CD4-positive, alpha-beta T cell treated with Interleukin-15 for 1 hour (primary cell): Measurements from ENCODE around the gene ECE2.

Source experiments
- DNase-seq: peaks from one replicate; pipeline ENCODE4 v3.0.0-alpha.2; 2020

Gene ECE2

DNA sequence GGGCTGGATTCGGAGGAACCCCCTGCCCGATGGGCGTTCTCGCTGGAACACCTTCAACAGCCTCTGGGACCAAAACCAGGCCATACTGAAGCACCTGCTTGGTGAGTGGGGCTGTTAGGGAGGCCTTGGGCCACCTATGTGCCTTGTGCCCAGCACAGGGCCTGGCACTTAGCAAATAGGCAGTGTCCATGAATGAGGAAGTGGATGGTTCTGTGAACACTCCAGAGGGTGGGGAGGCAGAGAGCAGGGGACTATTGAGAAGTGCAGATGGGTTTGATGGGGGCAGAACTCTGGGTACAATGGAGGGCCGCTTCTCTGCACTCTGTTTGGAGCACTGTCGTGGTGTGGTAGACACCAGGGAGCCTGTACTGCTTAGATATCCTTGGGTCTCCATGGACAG lies 1.5 kb downstream of the ECE2 start:
- DNase-seq = no peak

GRCh38 chr3:184282941-184283340 lies 7.1 kb downstream of the ECE2 start:
- no peak for DNase-seq

- no peak for DNase-seq
Observed at GRCh38 chr3:184283681-184284080, 7.9 kb downstream of the ECE2 start.

GRCh38 chr3:184284696-184285095 lies 8.9 kb downstream of the ECE2 start:
- DNase-seq = no peak

DNA sequence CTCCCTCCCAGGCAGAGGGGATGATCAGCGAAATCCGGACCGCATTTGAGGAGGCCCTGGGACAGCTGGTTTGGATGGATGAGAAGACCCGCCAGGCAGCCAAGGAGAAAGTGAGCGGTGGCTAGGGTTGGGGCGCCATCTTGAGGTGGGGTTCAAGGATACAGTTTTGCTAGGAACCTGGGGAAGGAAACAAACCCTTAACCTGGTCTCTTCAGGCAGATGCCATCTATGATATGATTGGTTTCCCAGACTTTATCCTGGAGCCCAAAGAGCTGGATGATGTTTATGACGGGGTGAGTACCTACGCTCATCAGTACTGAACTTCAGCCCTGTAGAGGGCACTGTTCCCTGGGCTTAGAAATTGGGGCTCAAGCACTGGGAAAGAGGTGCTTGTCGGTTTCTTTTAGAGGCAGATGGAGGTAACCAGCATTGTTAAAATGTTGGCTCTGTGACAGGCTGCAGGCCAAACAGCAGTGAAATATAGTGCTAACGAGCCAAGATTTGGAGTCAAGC lies 13.7 kb downstream of the ECE2 start:
- DNase-seq = peak; percentile 34

GRCh38 chr3:184290331-184290730 lies 14.5 kb downstream of the ECE2 start:
- no peak for DNase-seq

DNA sequence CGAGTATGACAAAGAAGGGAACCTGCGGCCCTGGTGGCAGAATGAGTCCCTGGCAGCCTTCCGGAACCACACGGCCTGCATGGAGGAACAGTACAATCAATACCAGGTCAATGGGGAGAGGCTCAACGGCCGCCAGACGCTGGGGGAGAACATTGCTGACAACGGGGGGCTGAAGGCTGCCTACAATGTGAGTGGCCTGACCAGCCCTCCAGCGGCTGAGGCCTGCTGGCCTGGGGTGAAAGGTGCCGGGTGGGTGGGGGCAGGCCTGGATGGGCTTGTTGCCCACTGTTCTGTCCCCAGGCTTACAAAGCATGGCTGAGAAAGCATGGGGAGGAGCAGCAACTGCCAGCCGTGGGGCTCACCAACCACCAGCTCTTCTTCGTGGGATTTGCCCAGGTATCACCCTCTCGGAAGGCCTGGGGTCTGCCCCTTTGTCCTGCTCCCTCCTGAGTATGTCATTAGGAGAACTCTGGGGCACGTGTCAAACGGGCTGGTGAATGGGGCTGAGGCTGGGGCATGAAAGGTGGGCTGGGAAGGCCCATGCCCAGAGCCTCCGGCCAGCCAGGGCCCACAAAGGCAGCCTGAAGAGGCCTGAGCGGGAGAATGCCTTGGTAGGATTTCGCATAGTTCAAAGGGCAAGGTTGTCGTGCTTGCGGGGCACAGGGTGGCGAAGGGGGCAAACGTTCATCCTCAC lies 15.4 kb downstream of the ECE2 start:
- no peak for DNase-seq

DNA sequence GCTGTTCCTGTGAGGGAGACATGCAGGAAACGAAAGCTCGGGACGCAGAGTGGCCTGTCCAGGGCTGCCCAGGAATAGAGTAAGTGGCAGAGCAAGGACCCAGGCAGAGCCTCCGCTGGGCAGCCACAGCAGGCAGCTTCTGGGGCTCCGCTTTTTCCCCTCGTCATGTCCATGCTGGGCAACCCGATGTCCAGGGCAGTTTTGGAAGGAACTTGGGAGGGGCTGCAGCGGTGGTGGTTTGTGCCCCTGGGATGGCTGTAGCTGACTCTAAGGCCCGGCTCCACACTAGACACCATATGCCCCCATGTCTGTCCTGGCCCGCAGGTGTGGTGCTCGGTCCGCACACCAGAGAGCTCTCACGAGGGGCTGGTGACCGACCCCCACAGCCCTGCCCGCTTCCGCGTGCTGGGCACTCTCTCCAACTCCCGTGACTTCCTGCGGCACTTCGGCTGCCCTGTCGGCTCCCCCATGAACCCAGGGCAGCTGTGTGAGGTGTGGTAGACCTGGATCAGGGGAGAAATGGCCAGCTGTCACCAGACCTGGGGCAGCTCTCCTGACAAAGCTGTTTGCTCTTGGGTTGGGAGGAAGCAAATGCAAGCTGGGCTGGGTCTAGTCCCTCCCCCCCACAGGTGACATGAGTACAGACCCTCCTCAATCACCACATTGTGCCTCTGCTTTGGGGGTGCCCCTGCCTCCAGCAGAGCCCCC lies 16.1 kb downstream of the ECE2 start:
- no peak for DNase-seq

DNA sequence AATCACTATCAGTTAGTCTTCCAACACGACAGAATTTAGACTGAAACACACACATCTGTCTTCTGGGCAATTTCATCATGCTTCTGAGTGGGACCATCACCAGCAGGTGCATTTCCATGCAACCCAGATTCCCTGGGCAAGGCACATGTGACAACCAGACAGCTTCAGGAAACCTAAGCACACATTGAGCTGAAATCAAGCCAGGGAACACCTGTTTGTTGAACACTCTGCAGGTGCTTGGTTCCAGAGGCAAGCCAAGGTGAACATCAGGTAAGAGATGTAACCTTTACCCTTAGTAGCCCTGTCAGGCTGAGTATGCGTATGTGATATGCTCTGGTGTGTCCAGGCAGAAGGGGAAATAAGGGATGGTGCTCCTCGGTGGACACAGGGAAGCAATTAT lies 19.9 kb downstream of the ECE2 start:
- DNase-seq = no peak

GRCh38 chr3:184296616-184297015 lies 20.8 kb downstream of the ECE2 start:
- no peak for DNase-seq

GRCh38 chr3:184298759-184299487 lies 23.1 kb downstream of the ECE2 start, which contains the start of gene PSMD2:
Gene PSMD2 (plus strand): TSS chr3:184299241. CDS start chr3:184299267, 26 bp downstream.
- peak; percentile 97 for DNase-seq

GRCh38 chr3:184299488-184300377 lies 23.9 kb downstream of the ECE2 start:
- no peak for DNase-seq

GRCh38 chr3:184300378-184300720 lies 24.5 kb downstream of the ECE2 start:
- no peak for DNase-seq

DNA sequence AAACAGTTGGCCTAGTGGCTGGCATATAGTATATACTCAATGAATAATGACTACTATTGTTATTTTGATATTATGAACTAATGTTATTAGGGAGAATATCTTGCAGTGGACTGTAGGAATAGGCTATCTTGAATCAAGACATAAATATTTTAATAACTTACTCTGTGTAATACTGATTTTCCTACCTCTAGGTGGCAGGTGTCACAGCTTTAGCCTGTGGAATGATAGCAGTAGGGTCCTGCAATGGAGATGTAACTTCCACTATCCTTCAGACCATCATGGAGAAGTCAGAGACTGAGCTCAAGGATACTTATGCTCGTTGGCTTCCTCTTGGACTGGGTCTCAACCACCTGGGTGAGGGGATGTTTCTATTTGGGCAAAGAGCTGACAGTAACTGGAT lies 29.8 kb downstream of the ECE2 start:
- no peak for DNase-seq

- DNase-seq = no peak
Observed at GRCh38 chr3:184306341-184306972, 30.6 kb downstream of the ECE2 start.

DNA sequence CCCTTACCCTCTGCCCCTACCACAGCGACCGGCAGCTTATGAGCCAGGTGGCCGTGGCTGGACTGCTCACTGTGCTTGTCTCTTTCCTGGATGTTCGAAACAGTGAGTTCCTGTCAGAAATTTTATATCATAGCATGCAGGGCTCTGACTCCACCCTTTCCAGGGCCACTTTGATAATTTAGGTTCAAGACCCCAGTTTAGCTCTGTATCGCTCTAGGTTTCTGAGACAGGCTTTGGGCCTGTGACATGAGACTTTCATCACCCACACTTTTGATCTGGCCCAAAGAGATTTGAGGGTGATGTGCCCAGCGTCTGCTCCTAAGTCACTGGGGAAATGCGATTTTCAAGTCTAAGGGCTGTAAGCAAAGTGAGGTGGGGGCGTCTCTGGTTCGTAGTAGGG lies 32.1 kb downstream of the ECE2 start:
- no peak for DNase-seq

GRCh38 chr3:184308744-184309143 lies 32.9 kb downstream of the ECE2 start:
- no peak for DNase-seq

DNA sequence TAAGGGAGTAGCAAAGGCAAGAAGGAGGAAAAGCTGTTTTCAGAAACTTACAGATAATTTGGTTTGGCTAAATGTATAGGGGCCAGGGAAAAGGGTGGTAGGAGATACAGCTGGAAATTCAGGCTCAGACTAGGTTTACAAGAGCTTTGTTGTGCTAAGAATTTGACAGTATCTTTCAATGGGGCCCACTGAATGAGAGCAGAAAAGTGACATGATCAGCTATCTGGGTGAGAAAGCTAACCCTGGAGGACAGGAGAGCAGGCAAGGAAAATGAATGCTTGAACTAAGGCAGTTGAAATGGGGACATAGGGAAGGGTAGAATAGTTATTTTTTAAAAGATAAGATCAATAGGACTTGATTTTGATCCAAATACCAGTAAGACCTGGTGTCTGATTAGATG lies 35.8 kb downstream of the ECE2 start:
- DNase-seq = no peak

GRCh38 chr3:184314363-184314699 lies 38.5 kb downstream of the ECE2 start, which contains the start of gene EIF4G1:
Gene EIF4G1 (plus strand): TSS chr3:184314606. CDS start chr3:184315797, 1,191 bp downstream.
- peak; percentile 94 for DNase-seq

GRCh38 chr3:184314700-184315542 lies 39.1 kb downstream of the ECE2 start:
- peak; percentile 77 for DNase-seq

- no peak for DNase-seq
Observed at GRCh38 chr3:184315543-184315867, 39.7 kb downstream of the ECE2 start.
